DMS53 treated with DMSO at 0.1 percent for 48 hours (cell line): Measurements from ENCODE around the gene MLEC.
A peak's percentile ranks its signal among the peaks of the same experiment; 100 is the strongest.

Source experiments
- DNase-seq: peaks from one replicate; lab custom pipeline; 2025; ENCODE audit not compliant: unreplicated experiment; lab: John Stamatoyannopoulos, UW

MLEC gene

GRCh38 chr12:120686690-120687577 is at the start of gene MLEC:
Gene MLEC, plus strand, starts transcription at chr12:120687149. Its CDS starts 148 bp downstream, at chr12:120687297.
- peak; percentile 97 for DNase-seq

GRCh38 chr12:120639771-120640721 is 46.9 kb upstream of the MLEC start, which contains the start of gene CABP1:
Gene CABP1, plus strand, starts transcription at chr12:120640626. Its CDS starts 60 bp downstream, at chr12:120640686.
- no peak for DNase-seq

GRCh38 chr12:120640861-120641833 is 45.8 kb upstream of the MLEC start:
- DNase-seq = no peak

DNA sequence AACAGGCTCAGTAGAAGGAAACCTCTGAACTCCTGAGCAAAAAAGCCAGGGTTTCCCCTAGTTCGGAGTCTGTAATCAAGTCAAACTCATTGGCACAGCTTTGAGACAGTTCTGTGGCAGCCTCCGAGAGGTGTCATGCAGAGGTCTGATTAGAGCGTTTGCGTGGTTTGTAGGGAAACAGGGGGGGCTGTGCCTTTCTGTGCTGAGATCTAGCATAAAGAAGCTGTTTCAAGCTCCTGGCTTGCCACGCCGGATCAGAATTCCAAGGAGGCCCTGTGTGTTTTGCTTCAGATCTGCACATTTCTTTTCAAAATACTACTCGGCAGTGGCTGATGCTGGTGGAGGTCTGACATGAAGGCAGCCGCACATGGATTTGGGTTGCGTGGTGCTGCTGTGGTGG is 44.8 kb upstream of the MLEC start:
- no peak for DNase-seq

DNA sequence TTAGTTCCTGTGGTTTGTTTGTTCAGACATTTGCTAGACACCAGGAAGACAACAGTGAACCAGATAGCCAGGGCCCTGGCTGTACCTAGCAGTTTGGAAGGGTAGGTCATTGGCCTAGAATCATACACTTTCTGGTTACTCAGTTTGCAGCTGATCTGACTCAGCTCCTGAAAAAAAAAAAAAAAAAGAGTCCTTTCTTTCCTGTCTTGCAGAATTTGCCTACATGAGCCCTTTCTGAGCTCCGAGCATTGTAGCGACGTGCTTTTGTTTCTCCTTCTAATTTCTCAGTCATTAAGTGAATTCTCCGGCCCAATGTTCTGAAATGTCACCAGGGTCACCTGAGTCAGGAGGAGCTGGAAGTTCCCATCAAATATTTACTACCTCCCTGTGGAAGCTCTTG is 44.1 kb upstream of the MLEC start:
- DNase-seq = no peak

- no peak for DNase-seq
These were observed 43.4 kb upstream of the MLEC start for GRCh38 chr12:120643574-120643973.

- DNase-seq = no peak
These were observed 40.9 kb upstream of the MLEC start for GRCh38 chr12:120646044-120646443.

DNA sequence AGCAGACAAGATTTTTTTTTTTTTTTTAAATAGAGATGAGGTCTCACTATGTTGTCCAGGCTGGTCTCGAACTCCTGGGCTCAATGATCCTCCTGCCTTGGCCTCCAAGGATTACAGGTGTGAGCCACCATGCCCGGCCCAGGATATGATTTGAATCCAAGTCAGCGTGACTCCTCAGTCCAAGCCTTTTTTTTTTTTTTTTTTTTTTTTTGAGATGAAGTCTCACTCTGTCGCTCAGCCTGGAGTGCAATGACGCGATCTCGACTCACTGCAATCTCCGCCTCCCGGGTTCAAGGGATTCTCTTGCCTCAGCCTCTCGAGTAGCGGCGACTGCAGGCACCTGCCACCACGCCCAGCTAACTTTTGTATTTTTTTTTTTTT is 39.6 kb upstream of the MLEC start:
- no peak for DNase-seq

- DNase-seq = no peak
These were observed 37.3 kb upstream of the MLEC start for GRCh38 chr12:120649442-120650232.

DNA sequence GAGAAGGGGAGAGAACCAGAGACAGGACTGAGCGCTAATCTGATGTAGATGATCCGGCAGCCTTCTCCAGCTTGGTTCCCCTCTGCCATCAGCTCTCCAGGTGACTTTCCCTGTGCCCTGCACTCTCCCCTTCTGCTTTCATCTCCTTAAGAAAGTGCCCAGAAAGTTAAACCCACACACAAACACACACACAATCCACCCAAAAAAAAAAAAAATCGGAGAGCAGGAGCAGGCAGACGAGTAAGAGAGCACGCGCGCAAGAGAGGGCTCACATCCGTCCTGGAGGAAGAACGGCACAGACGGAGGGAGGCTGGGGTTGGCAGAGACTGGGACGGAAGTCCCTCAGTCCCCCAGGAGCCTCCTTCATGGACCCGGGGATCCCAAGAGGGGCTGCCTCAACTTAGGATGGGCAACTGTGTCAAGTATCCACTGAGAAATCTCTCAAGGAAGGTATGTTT is 36.7 kb upstream of the MLEC start:
- DNase-seq = no peak

DNA sequence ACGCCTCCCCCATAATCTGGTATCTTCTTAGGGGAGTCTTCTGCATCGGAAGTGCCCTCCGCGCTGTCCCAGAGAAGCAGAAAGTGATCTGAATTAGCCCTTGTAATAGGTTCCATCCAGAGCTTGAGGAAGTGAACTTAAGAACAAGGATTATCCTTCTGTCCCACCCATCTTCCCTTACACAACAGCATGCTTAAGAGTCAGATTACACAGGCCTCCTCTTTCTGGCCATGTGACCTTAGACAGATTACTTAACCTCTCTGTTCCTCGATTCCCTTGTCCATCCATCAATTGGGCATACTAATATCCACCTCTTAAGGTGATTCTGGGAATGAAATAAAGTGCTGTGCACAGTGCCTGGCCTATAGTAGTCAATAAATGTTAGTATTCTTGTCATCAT is 35.1 kb upstream of the MLEC start:
- DNase-seq = no peak

- DNase-seq = no peak
These were observed 34.1 kb upstream of the MLEC start for GRCh38 chr12:120652656-120653435.

DNA sequence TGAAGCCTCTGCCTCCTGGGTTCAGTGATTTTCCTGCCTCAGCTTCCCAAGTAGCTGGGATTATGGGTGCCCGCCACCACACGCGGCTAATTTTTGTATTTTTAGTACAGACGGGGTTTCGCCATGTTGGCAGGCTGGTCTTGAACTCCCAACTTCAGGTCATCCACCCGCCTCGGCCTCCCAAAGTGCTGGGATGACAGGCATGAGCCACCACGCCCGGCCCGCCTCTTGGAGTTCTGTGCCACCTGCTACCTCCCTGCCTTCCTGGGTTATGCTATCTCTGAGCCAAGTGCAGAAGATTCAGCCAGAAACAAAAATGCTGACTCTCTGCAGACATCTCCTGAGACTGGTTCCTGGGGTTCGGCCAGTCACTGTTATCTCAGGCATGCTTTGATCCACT is 33.3 kb upstream of the MLEC start:
- DNase-seq = no peak

DNA sequence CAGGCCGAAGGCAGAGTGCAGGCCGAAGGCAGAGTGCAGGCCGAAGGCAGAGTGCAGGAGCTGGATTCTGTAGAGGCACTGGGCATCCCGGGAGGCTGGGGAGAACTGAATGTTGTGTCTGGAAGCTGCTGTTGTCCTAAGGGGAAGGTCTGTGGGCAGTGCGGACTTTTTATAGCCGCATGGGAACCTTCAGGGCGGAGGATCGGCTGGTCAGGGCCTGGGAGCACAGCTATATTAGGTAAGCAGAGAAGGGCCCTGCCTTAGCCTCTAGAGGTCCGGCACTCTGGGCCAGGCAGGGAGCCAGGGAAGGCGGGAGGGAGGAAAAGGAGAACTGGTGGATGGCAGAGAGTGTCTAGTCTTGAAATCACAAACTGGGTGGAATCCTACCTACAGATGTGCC is 32.3 kb upstream of the MLEC start:
- DNase-seq = no peak

DNA sequence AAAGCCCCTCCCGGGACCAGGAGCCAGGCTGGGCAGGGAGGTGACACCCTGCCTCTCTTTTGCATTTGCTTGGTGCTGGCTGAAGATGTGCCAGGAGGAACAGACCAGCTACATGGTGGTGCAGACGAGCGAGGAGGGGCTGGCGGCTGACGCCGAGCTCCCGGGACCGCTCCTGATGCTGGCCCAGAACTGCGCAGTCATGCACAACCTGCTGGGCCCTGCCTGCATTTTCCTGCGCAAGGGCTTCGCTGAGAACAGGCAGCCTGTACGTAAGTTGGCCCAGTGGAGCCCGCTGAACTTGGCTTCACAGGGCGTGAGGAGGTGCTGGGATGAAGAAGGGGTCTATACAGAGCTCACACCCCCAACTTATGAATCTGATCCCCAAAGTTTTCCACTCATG is 30.9 kb upstream of the MLEC start:
- DNase-seq = no peak

DNA sequence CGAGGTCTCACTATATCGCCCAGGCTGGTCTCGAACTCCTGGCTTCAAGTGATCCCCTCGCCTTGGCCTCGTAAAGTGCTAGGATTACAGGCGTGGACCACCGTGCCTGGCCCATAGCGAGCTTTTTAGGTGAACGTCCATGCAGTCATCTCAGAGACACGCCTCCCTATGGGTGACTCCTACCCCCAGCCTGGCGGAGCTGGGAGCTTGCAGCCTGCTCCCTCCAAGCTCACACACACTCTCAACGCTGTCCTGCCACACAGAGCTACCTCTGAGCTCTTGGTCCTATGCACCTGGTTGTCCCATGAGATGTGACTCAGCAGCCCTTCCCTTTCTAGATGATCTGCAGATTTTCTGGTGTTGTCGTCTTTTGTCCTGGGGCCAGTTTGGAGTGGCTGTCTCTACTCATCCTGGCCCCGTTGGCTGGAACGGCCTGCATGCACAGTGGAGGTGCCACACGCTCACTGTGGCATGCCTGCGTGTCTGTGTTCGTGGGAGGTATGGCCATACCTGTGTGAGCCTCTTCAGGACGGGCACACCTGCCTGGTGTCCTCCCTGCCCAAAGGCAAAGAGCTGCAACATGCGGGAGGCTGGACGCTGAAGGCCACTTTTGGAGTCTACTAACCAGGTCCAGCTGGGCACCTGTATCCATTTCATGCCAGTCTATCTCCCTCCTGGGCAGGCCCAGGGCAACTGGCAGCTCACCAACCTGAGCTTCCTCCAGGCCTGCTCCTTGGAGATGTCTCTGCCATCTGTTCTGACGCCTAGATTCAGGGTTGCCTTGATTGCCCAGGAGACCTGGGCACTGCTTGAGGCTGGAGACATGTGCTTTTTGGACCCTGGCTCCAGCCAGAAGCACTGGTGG is 28.4 kb upstream of the MLEC start:
- no peak for DNase-seq

DNA sequence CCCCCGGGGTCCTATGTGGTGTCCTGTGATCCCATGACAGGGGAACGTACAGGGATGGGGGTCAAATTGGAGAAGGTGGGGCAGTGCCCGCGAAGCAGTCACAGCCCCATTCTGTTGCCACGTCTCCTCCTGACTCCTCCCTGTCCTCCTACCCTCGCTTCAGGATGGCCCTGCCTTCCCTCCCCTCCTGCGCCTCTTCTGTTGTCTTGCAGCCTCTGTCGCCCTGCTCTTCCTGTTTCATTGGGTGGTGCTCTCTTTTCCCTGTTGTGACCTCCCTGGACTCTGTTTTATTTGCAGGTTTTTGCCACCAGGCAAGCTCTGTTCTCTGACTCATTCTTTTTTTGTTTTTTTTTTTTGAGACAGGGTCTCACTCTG is 27.8 kb upstream of the MLEC start:
- DNase-seq = no peak

GRCh38 chr12:120661432-120661831 is 25.5 kb upstream of the MLEC start:
- no peak for DNase-seq
